UCSD-AML1 (cell line): Measurements from ENCODE around the gene MRPL1.
"Not testable (repeated sequence)": the region's sequence is repeated elsewhere in the genome, so short reads cannot be mapped to it uniquely, and the experiment has no call there.

ENCODE experiments used
- DNase-seq: peaks from one replicate; lab custom pipeline; 2025; ENCODE audit not compliant: unreplicated experiment; lab: John Stamatoyannopoulos, UW

MRPL1 gene

GRCh38 chr4:77911842-77912450, 49.3 kb downstream of the MRPL1 start:
- no peak for DNase-seq

- no peak for DNase-seq
Measured at GRCh38 chr4:77913348-77913747, 50.7 kb downstream of the MRPL1 start.

- DNase-seq: no peak
Measured at GRCh38 chr4:77917075-77917474, 54.4 kb downstream of the MRPL1 start.

GRCh38 chr4:77917601-77918000, 55.0 kb downstream of the MRPL1 start:
- no peak for DNase-seq

GRCh38 chr4:77920371-77920770, 57.7 kb downstream of the MRPL1 start:
- DNase-seq: no peak

GRCh38 chr4:77921701-77922100, 59.1 kb downstream of the MRPL1 start:
- no peak for DNase-seq

- no peak for DNase-seq
Measured at GRCh38 chr4:77922158-77923094, 59.8 kb downstream of the MRPL1 start.

GRCh38 chr4:77927991-77928925, 65.6 kb downstream of the MRPL1 start:
- no peak for DNase-seq

- no peak for DNase-seq
Measured at GRCh38 chr4:77930154-77930639, 67.6 kb downstream of the MRPL1 start.

GRCh38 chr4:77930876-77931275, 68.2 kb downstream of the MRPL1 start:
- no peak for DNase-seq

- no peak for DNase-seq
Measured at GRCh38 chr4:77931452-77932135, 69.0 kb downstream of the MRPL1 start.

- no peak for DNase-seq
Measured at GRCh38 chr4:77938560-77938959, 75.9 kb downstream of the MRPL1 start.

- DNase-seq: not testable (repeated sequence)
Measured at GRCh38 chr4:77945929-77946328, 83.3 kb downstream of the MRPL1 start.

GRCh38 chr4:77950203-77950602, 87.6 kb downstream of the MRPL1 start:
- DNase-seq: no peak

GRCh38 chr4:77952457-77952856, 89.8 kb downstream of the MRPL1 start:
- DNase-seq: no peak

GRCh38 chr4:77954690-77955089, 92.1 kb downstream of the MRPL1 start:
- no peak for DNase-seq

- no peak for DNase-seq
Measured at GRCh38 chr4:77956917-77957316, 94.3 kb downstream of the MRPL1 start.

- no peak for DNase-seq
Measured at GRCh38 chr4:77958897-77959296, 96.3 kb downstream of the MRPL1 start.

- DNase-seq: no peak
Measured at GRCh38 chr4:77959566-77960338, 97.1 kb downstream of the MRPL1 start.

GRCh38 chr4:77960367-77960766, 97.7 kb downstream of the MRPL1 start:
- no peak for DNase-seq
